Measurements from ENCODE around the gene DDAH1.
A peak's percentile ranks its signal among the peaks of the same experiment; 100 is the strongest.

DDAH1 gene

GRCh38 chr1:85274969-85275453 is 189.9 kb downstream of the DDAH1 start:
- TF ChIP-seq, protein P1, sequence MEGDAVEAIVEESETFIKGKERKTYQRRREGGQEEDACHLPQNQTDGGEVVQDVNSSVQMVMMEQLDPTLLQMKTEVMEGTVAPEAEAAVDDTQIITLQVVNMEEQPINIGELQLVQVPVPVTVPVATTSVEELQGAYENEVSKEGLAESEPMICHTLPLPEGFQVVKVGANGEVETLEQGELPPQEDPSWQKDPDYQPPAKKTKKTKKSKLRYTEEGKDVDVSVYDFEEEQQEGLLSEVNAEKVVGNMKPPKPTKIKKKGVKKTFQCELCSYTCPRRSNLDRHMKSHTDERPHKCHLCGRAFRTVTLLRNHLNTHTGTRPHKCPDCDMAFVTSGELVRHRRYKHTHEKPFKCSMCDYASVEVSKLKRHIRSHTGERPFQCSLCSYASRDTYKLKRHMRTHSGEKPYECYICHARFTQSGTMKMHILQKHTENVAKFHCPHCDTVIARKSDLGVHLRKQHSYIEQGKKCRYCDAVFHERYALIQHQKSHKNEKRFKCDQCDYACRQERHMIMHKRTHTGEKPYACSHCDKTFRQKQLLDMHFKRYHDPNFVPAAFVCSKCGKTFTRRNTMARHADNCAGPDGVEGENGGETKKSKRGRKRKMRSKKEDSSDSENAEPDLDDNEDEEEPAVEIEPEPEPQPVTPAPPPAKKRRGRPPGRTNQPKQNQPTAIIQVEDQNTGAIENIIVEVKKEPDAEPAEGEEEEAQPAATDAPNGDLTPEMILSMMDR (conservative IDR thresholded peaks at IDR 0.05; ENCODE audit: low read depth) = no peak
- peak; percentile 70 for DNase-seq (ENCODE audit: low spot score)
- ChIA-PET POLR2A (ENCODE audit: low non-redundant PET) (no interaction called here), CTCF (interaction anchor here (0.6 to 1.2 kb wide), 2 partner anchors 16 to 206 kb away, joined by 4 to 6 read pairs; partner anchors contain the start of gene C1orf52)
- no peak overlapping the region for H3K27ac ChIP-seq

- TF ChIP-seq, protein P1 (conservative IDR thresholded peaks at IDR 0.05; ENCODE audit: low read depth) = no peak
- H3K27ac ChIP-seq = no peak overlapping the region
- DNase-seq (ENCODE audit: low spot score) = no peak
- CTCF ChIA-PET = interaction anchor here (1.0 kb wide), 1 partner anchor 35 kb away, joined by 3 read pairs; no protein-coding TSS in a partner anchor
- POLR2A ChIA-PET (ENCODE audit: low non-redundant PET) = no interaction called here
Observed at GRCh38 chr1:85273397-85273796, 191.6 kb downstream of the DDAH1 start.

DNA sequence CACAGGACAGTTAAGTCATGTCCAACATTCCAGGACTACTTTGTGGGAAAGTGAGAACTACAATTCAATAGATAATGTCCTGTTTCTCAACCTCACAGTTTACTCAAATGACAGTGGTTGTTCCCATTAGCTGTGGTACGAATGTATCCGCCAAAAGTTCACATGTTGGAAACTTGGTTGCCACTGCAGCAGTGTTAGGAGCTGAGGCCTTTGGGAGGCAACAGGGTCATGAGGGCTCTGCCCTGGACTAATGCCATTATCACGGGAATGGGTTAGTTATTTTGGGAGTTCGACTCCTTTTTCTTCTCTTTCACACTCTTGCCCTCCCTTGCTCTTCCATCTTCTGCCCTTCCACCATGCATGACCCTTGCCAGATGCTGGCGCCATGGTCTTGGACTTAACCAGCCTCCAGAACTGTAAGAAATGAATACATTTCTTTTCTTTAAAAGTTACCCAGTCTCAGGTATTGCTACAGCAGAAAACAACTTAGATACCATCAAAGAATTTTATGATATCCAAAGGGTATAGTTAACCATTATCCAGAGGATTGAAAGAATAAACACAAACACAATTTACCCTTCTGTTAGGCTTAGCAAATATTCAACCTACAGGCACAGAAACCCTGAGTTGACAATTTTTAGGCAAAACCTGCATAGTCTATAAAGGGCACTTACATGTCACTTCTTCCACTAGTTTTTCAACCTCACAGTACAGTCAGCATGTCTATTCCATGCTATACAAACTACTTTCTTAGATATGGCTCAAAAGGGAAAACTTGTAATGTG is 196.0 kb downstream of the DDAH1 start:
- no peak overlapping the region for H3K27ac ChIP-seq
- TF ChIP-seq, protein P1 (conservative IDR thresholded peaks at IDR 0.05; ENCODE audit: low read depth) = no peak
- CTCF ChIA-PET = interaction anchor here (0.7 kb wide), 1 partner anchor 581 kb away, joined by 3 read pairs; no protein-coding TSS in a partner anchor
- no peak for DNase-seq (ENCODE audit: low spot score)
- POLR2A ChIA-PET (ENCODE audit: low non-redundant PET) = no interaction called here

Data from RWPE1 (cell line).